Endometrial microvascular endothelial cells (primary cell): ENCODE results near the gene MYL12A. TPM values are rescaled to one million over a fixed set of nuclear protein-coding genes. Genes with fewer than 3 reads are reported as not detected.
"Not testable (repeated sequence)": the region's sequence is repeated elsewhere in the genome, so short reads cannot be mapped to it uniquely, and the experiment has no call there.

Experiments used
- in situ Hi-C: cut with HindIII; loops from 2 replicates; pipeline ENCODE4 v1.10.0; 2017; ENCODE audit warnings: low sequenced_read_pairs, low pct_unique_long_range_greater_than_20kb; ENCODE audit errors: inconsistent ontology term
- total RNA-seq: library from RNA; depleted of rRNA; stranded (reverse); fragments of >200 nt; gene quantifications from one replicate; pipeline ENCODE4 v1.2.3, GENCODE V29; 2015; ENCODE audit errors: inconsistent ontology term

The MYL12A gene
- total RNA-seq, 1 donor from 2014 or later = 1,280 TPM

GRCh38 chr18:3268306-3268705 is 20.7 kb downstream of the MYL12A start:
- in situ Hi-C loops = loop anchor here (10.0 to 25.0 kb wide), 2 partner anchors 194 to 396 kb away; partner anchors contain the start of gene TGIF1

- in situ Hi-C loops = loop anchor here (10.0 to 25.0 kb wide), 2 partner anchors 193 to 395 kb away; partner anchors contain the start of gene TGIF1
Measured at GRCh38 chr18:3269241-3269913, 21.8 kb downstream of the MYL12A start.

- in situ Hi-C loops = loop anchor here (10.0 to 25.0 kb wide), 2 partner anchors 192 to 395 kb away; partner anchors contain the start of gene TGIF1
Measured at GRCh38 chr18:3269914-3270299, 22.3 kb downstream of the MYL12A start.

GRCh38 chr18:3273042-3273441 is 25.4 kb downstream of the MYL12A start:
- in situ Hi-C loops = loop anchor here (25.0 kb wide), 1 partner anchor 189 kb away; the partner anchor contains the start of gene TGIF1

- in situ Hi-C loops = not testable (repeated sequence)
Measured at GRCh38 chr18:3277643-3278213, 30.1 kb downstream of the MYL12A start.

GRCh38 chr18:3279201-3280185 is 31.9 kb downstream of the MYL12A start:
- in situ Hi-C loops = no loop called here

- in situ Hi-C loops = no loop called here
Measured at GRCh38 chr18:3281456-3282400, 34.1 kb downstream of the MYL12A start.

- in situ Hi-C loops = no loop called here
Measured at GRCh38 chr18:3283253-3283863, 35.8 kb downstream of the MYL12A start.

GRCh38 chr18:3283908-3284307 is 36.3 kb downstream of the MYL12A start:
- in situ Hi-C loops = no loop called here

- in situ Hi-C loops = no loop called here
Measured at GRCh38 chr18:3284501-3284900, 36.9 kb downstream of the MYL12A start.

- in situ Hi-C loops = no loop called here
Measured at GRCh38 chr18:3286159-3286558, 38.6 kb downstream of the MYL12A start.

- in situ Hi-C loops = no loop called here
Measured at GRCh38 chr18:3293196-3293951, 45.8 kb downstream of the MYL12A start.

GRCh38 chr18:3294435-3295080 is 47.0 kb downstream of the MYL12A start:
- in situ Hi-C loops = no loop called here

- in situ Hi-C loops = no loop called here
Measured at GRCh38 chr18:3297025-3297984, 49.7 kb downstream of the MYL12A start.

- in situ Hi-C loops = no loop called here
Measured at GRCh38 chr18:3304832-3305231, 57.2 kb downstream of the MYL12A start.

- in situ Hi-C loops = no loop called here
Measured at GRCh38 chr18:3305354-3305762, 57.8 kb downstream of the MYL12A start.
